SK-N-SH (cell line): ENCODE data around the gene MYO9B. TPM values are rescaled to one million over a fixed set of nuclear protein-coding genes. Genes with fewer than 3 reads are reported as not detected.

ENCODE experiments used
- CTCF ChIA-PET: fragments of 300-600, 350-600 bp; formaldehyde crosslinking; extraction: SDS; loops from one replicate; lab custom pipeline; 2021; lab: Yijun Ruan, JAX
- POLR2A ChIA-PET: fragments of 350-600 bp; sonication (Branson Sonifier 250); formaldehyde crosslinking; extraction: SDS; loops from one replicate; lab custom pipeline; 2020; ENCODE audit warnings: antibody characterized with exemption, inconsistent platforms; lab: Yijun Ruan, JAX
- DNase-seq: peaks from one replicate; pipeline ENCODE4 v3.0.0; 2012
- H2AFZ ChIP-seq: fragments of 200-600 bp; sonication (generic); 2 replicates; pipeline ENCODE4 v1.8.1; 2016; ENCODE audit warnings: antibody characterized with exemption, mild to moderate bottlenecking, low read depth
- H3F3A ChIP-seq: fragments of 200-600 bp; sonication (generic); replicated peaks from 2 replicates; pipeline ENCODE3; 2016; ENCODE audit warnings: antibody characterized with exemption, mild to moderate bottlenecking; ENCODE audit not compliant: insufficient read depth
- H3K27ac ChIP-seq, 2 experiments: fragments of 200-500 bp in 1 of 2; fragments of 200-600 bp in 1 of 2; sonication (Bioruptor generic) in 1 of 2; sonication (generic), shearing (Covaris generic) in 1 of 2; 2 replicates each; pipeline versions ENCODE4 v1.5.1 to v1.6.1; 2014 to 2016; ENCODE audit warnings: low read depth in 2 of 2, inconsistent platforms in 1 of 2, low read length in 1 of 2, mild to moderate bottlenecking in 1 of 2, mixed read lengths in 1 of 2
- H3K27me3 ChIP-seq: fragments of 200-600 bp; sonication (generic), shearing (Covaris generic); 2 replicates; pipeline ENCODE4 v1.6.1; 2016; ENCODE audit warnings: mixed run types; ENCODE audit not compliant: insufficient read depth
- H3K36me3 ChIP-seq, 2 experiments: fragments of 200-500 bp in 1 of 2; fragments of 200-600 bp in 1 of 2; sonication (Bioruptor generic) in 1 of 2; sonication (generic) in 1 of 2; replicated peaks in 1 of 2; 2 replicates each; pipeline versions ENCODE3 to v1.5.1; 2014 to 2016; ENCODE audit warnings: low read length in 1 of 2, mild to moderate bottlenecking in 1 of 2; ENCODE audit not compliant: insufficient read depth in 2 of 2, control insufficient read depth in 1 of 2
- H3K4me1 ChIP-seq, 2 experiments: fragments of 200-500 bp in 1 of 2; fragments of 200-600 bp in 1 of 2; sonication (Bioruptor generic) in 1 of 2; sonication (generic), shearing (Covaris generic) in 1 of 2; 2 replicates each; pipeline versions ENCODE4 v1.5.1 to v1.6.1; 2014 to 2016; ENCODE audit warnings: low read depth in 1 of 2, low read length in 1 of 2, mixed run types in 1 of 2; ENCODE audit not compliant: insufficient read depth in 2 of 2, control insufficient read depth in 1 of 2
- H3K4me2 ChIP-seq: fragments of 200-600 bp; sonication (generic), shearing (Covaris generic); 2 replicates; pipeline ENCODE4 v1.6.1; 2017; ENCODE audit warnings: mixed run types
- H3K4me3 ChIP-seq, 2 experiments: fragments of 200-500 bp in 1 of 2; fragments of 200-600 bp in 1 of 2; sonication (Bioruptor generic) in 1 of 2; sonication (generic), shearing (Covaris generic) in 1 of 2; 2 replicates each; pipeline versions ENCODE4 v1.5.1 to v1.8.1; 2014 to 2016; ENCODE audit warnings: low read depth in 2 of 2, inconsistent platforms in 1 of 2, low read length in 1 of 2, mild to moderate bottlenecking in 1 of 2, mixed read lengths in 1 of 2, moderate library complexity in 1 of 2
- H3K79me2 ChIP-seq: fragments of 200-600 bp; sonication (generic); 2 replicates; pipeline ENCODE4 v1.8.1; 2017; ENCODE audit warnings: mild to moderate bottlenecking; ENCODE audit not compliant: insufficient read depth
- H3K9ac ChIP-seq: fragments of 200-600 bp; sonication (generic); 2 replicates; pipeline ENCODE4 v1.6.1; 2017; ENCODE audit warnings: mixed run types
- H3K9me2 ChIP-seq: fragments of 200-600 bp; sonication (generic); 2 replicates; pipeline ENCODE4 v1.6.1; 2017; ENCODE audit warnings: mixed run types
- H3K9me3 ChIP-seq: fragments of 200-600 bp; sonication (generic); 2 replicates; pipeline ENCODE4 v1.6.1; 2017; ENCODE audit warnings: mixed run types, mild to moderate bottlenecking, moderate library complexity
- H4K20me1 ChIP-seq: fragments of 200-600 bp; sonication (generic); 2 replicates; pipeline ENCODE4 v1.6.1; 2017; ENCODE audit warnings: mild to moderate bottlenecking, mixed run types; ENCODE audit not compliant: insufficient read depth
- CHD2 ChIP-seq: fragments of 150-350 bp; IDR thresholded peaks from 2 replicates; pipeline ENCODE4 v1.6.1; 2018; ENCODE audit warnings: low read length; ENCODE audit not compliant: partially characterized antibody
- ELF1 ChIP-seq: IDR thresholded peaks from 2 replicates; pipeline ENCODE4 v1.4.0; 2012
- EP300 ChIP-seq, 2 experiments: IDR thresholded peaks; 2 replicates each; pipeline versions ENCODE4 v1.4.0 to v1.6.1; 2012; ENCODE audit warnings: borderline replicate concordance in 1 of 2, low read depth in 1 of 2, low read length in 1 of 2
- EZH2phosphoT487 ChIP-seq: fragments of 200-600 bp; sonication (generic); IDR thresholded peaks from 2 replicates; pipeline ENCODE4 v1.6.1; 2017; ENCODE audit warnings: low read depth, mixed run types, mild to moderate bottlenecking, antibody characterized with exemption, moderate library complexity, borderline replicate concordance
- FOSL2 ChIP-seq: IDR thresholded peaks from 2 replicates; pipeline ENCODE4 v1.4.0; 2012; ENCODE audit warnings: low read depth, mild to moderate bottlenecking, moderate library complexity, borderline replicate concordance
- FOXJ3 ChIP-seq: sonication (generic); formaldehyde crosslinking; IDR thresholded peaks from 2 replicates; pipeline ENCODE4 v1.5.1; 2020; ENCODE audit warnings: mild to moderate bottlenecking, missing genetic modification reagents
- FOXM1 ChIP-seq: IDR thresholded peaks from 2 replicates; pipeline ENCODE4 v1.4.0; 2012; ENCODE audit warnings: low read depth, mild to moderate bottlenecking
- GATA2 ChIP-seq: sonication (generic); formaldehyde crosslinking; IDR thresholded peaks from 2 replicates; pipeline ENCODE4 v1.5.0; 2020; ENCODE audit warnings: mild to moderate bottlenecking, missing genetic modification reagents
- MEF2A ChIP-seq: IDR thresholded peaks from 2 replicates; pipeline ENCODE4 v1.4.0; 2012; ENCODE audit warnings: low read depth, borderline replicate concordance
- NFIC ChIP-seq: IDR thresholded peaks from 2 replicates; pipeline ENCODE4 v1.4.0; 2012; ENCODE audit warnings: borderline replicate concordance
- NRF1 ChIP-seq: IDR thresholded peaks from 2 replicates; pipeline ENCODE4 v1.6.1; 2012; ENCODE audit warnings: low read depth, mild to moderate bottlenecking, low read length
- PBX3 ChIP-seq: IDR thresholded peaks from 2 replicates; pipeline ENCODE4; 2012
- POLR2AphosphoS5 ChIP-seq: IDR thresholded peaks from 2 replicates; pipeline ENCODE4 v1.6.1; 2012; ENCODE audit warnings: low read depth, low read length
- RCOR1 ChIP-seq: fragments of 150-350 bp; IDR thresholded peaks from 2 replicates; pipeline ENCODE4 v1.6.1; 2017; ENCODE audit warnings: antibody characterized with exemption, low read length
- RFX5 ChIP-seq: IDR thresholded peaks from 2 replicates; pipeline ENCODE4 v1.6.1; 2012; ENCODE audit warnings: mild to moderate bottlenecking, improper control_type of control experiment, low read length
- RXRA ChIP-seq: IDR thresholded peaks from 2 replicates; pipeline ENCODE4 v1.4.0; 2012; ENCODE audit warnings: low read depth, mild to moderate bottlenecking, borderline replicate concordance
- SMC3 ChIP-seq: IDR thresholded peaks from 2 replicates; pipeline ENCODE4 v1.6.1; 2012; ENCODE audit warnings: low read depth, low read length, improper control_type of control experiment
- TAF1 ChIP-seq: IDR thresholded peaks from 2 replicates; pipeline ENCODE4 v1.6.1; 2012; ENCODE audit warnings: low read depth, mild to moderate bottlenecking, low read length, moderate library complexity, borderline replicate concordance
- TCF12 ChIP-seq: IDR thresholded peaks from 2 replicates; pipeline ENCODE4 v1.4.0; 2012
- TEAD4 ChIP-seq: IDR thresholded peaks from 2 replicates; pipeline ENCODE4 v1.4.0; 2012; ENCODE audit warnings: mild to moderate bottlenecking, borderline replicate concordance; ENCODE audit not compliant: insufficient read depth
- WGBS: methylation state at CpG from one replicate; pipeline ENCODE4 v1.1.6; 2017; ENCODE audit warnings: low lambda C conversion rate; 5-methylcytosine and 5-hydroxymethylcytosine counted together
- polyA plus RNA-seq, 3 experiments: library from polyadenylated mRNA; depleted of rRNA; stranded (reverse); fragments of >200 nt; gene quantifications; 2 replicates each; pipeline ENCODE4 v1.2.3, GENCODE V29; 2012
- TF ChIP-seq, protein P1 (sequence below): fragments of 150-350 bp; IDR thresholded peaks from 2 replicates; pipeline ENCODE4 v1.6.1; 2017; ENCODE audit warnings: antibody characterized with exemption, low read length, low read depth, borderline replicate concordance
- TF ChIP-seq, protein P2 (sequence below): fragments of 200-600 bp; sonication (generic); IDR thresholded peaks from 2 replicates; pipeline ENCODE4 v1.6.1; 2017; ENCODE audit warnings: antibody characterized with exemption, mild to moderate bottlenecking, moderate library complexity

The MYO9B gene
- polyA plus RNA-seq, 1 of the 3 experiments (the other 2 are of a cell fraction): 37.6 TPM

GRCh38 chr19:17112700-17113099 is 37.1 kb downstream of the MYO9B start:
- H3K36me3 ChIP-seq: peaks cover 15 to 17% of the 10 kb centered on the region in 2 experiments
- POLR2A ChIA-PET: no interaction called here
- TF ChIP-seq TCF12 (no peak), FOXM1 (no peak), TEAD4 (no peak), FOSL2 (no peak), RCOR1 (no peak), NRF1 (no peak), CHD2 (no peak), TAF1 (no peak), SMC3 (no peak), PBX3 (no peak), MEF2A (no peak), FOXJ3 (CRISPR knock-in tag) (no peak)
- 93% methylated on average over 6 of the region's 7 CpGs for WGBS
- peaks cover 93% of the 10 kb centered on the region for H3K79me2 ChIP-seq
- no peaks in the 10 kb centered on the region for H3K9me2 ChIP-seq
- peaks cover 5 to 18% of the 10 kb centered on the region in 2 experiments; a peak in 3 of 4 replicates for H3K4me1 ChIP-seq
- CTCF ChIA-PET: no interaction called here
- H3K27me3 ChIP-seq: no peaks in the 10 kb centered on the region
- peaks cover 14% of the 10 kb centered on the region for H3F3A ChIP-seq
- no peak overlapping the region for H2AFZ ChIP-seq
- DNase-seq: no peak
- peaks cover 8% of the 10 kb centered on the region; the same call in 1 of the 2 replicates for H4K20me1 ChIP-seq
- H3K27ac ChIP-seq: no peak overlapping the region
- H3K4me3 ChIP-seq: no peak overlapping the region
- no peaks in the 10 kb centered on the region for H3K9me3 ChIP-seq
- no peak overlapping the region for H3K9ac ChIP-seq
- no peak overlapping the region for H3K4me2 ChIP-seq

- H3K9ac ChIP-seq: no peak overlapping the region
- no peak for TF ChIP-seq PBX3
- TF ChIP-seq CHD2: no peak
- TF ChIP-seq RXRA: no peak
- TF ChIP-seq EZH2phosphoT487: no peak
- no peak for TF ChIP-seq GATA2
- TF ChIP-seq, protein P1, sequence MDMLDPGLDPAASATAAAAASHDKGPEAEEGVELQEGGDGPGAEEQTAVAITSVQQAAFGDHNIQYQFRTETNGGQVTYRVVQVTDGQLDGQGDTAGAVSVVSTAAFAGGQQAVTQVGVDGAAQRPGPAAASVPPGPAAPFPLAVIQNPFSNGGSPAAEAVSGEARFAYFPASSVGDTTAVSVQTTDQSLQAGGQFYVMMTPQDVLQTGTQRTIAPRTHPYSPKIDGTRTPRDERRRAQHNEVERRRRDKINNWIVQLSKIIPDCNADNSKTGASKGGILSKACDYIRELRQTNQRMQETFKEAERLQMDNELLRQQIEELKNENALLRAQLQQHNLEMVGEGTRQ: no peak
- TF ChIP-seq MEF2A: no peak
- TF ChIP-seq, protein P2, sequence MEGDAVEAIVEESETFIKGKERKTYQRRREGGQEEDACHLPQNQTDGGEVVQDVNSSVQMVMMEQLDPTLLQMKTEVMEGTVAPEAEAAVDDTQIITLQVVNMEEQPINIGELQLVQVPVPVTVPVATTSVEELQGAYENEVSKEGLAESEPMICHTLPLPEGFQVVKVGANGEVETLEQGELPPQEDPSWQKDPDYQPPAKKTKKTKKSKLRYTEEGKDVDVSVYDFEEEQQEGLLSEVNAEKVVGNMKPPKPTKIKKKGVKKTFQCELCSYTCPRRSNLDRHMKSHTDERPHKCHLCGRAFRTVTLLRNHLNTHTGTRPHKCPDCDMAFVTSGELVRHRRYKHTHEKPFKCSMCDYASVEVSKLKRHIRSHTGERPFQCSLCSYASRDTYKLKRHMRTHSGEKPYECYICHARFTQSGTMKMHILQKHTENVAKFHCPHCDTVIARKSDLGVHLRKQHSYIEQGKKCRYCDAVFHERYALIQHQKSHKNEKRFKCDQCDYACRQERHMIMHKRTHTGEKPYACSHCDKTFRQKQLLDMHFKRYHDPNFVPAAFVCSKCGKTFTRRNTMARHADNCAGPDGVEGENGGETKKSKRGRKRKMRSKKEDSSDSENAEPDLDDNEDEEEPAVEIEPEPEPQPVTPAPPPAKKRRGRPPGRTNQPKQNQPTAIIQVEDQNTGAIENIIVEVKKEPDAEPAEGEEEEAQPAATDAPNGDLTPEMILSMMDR: no peak
- TF ChIP-seq EP300 (IDR thresholded peaks at IDR 0.05; ENCODE audit: borderline replicate concordance in 1 of 2, low read depth in 1 of 2, low read length in 1 of 2): no peak
- no peak for TF ChIP-seq FOXJ3 (CRISPR knock-in tag)
- TF ChIP-seq POLR2AphosphoS5: no peak
- no peak for TF ChIP-seq RFX5
- no peak for TF ChIP-seq NFIC
- TF ChIP-seq ELF1: no peak
- peaks cover 4 to 15% of the 10 kb centered on the region in 2 experiments; a peak in 1 of 4 replicates for H3K4me1 ChIP-seq
- no peak overlapping the region for H2AFZ ChIP-seq
- H3K27me3 ChIP-seq: no peaks in the 10 kb centered on the region
- peaks cover 11% of the 10 kb centered on the region for H3F3A ChIP-seq
- peaks cover 8% of the 10 kb centered on the region; the same call in 1 of the 2 replicates for H4K20me1 ChIP-seq
- POLR2A ChIA-PET: no interaction called here
- no peak overlapping the region for H3K27ac ChIP-seq
- peaks cover 96% of the 10 kb centered on the region for H3K79me2 ChIP-seq
- no peak for DNase-seq
- H3K4me2 ChIP-seq: no peak overlapping the region
- WGBS: 88% methylated on average over 12 of the region's 17 CpGs
- no peaks in the 10 kb centered on the region for H3K9me3 ChIP-seq
- no peaks in the 10 kb centered on the region for H3K9me2 ChIP-seq
- peaks cover 15 to 17% of the 10 kb centered on the region in 2 experiments for H3K36me3 ChIP-seq
- no peak overlapping the region for H3K4me3 ChIP-seq
- CTCF ChIA-PET: no interaction called here
Measured at GRCh38 chr19:17113127-17113785, 37.7 kb downstream of the MYO9B start.
